Mucosa of stomach (tissue), 1 donor: ENCODE measurements around the gene DNMT3A.

Experiments used
- H3K27me3 ChIP-seq: one replicate; pipeline ENCODE4 v1.7.0; 2013; ENCODE audit warnings: mild to moderate bottlenecking, low read length; ENCODE audit not compliant: control insufficient read depth, insufficient read depth
- H3K36me3 ChIP-seq: one replicate; pipeline ENCODE4 v1.7.0; 2013; ENCODE audit warnings: low read length; ENCODE audit not compliant: control insufficient read depth, insufficient read depth
- H3K4me1 ChIP-seq: one replicate; pipeline ENCODE4 v1.7.0; 2013; ENCODE audit warnings: mild to moderate bottlenecking, low read length; ENCODE audit not compliant: control insufficient read depth, insufficient read depth
- H3K4me3 ChIP-seq: one replicate; pipeline ENCODE4 v1.7.0; 2013; ENCODE audit warnings: low read length
- H3K9ac ChIP-seq: one replicate; pipeline ENCODE4 v1.7.0; 2013; ENCODE audit warnings: mild to moderate bottlenecking, low read length, moderate library complexity
- H3K9me3 ChIP-seq: one replicate; pipeline ENCODE4 v1.7.0; 2013; ENCODE audit warnings: mild to moderate bottlenecking, low read length, moderate library complexity; ENCODE audit not compliant: control insufficient read depth
- donor health status: Pancreatic carcinoma.

The DNMT3A gene

DNA sequence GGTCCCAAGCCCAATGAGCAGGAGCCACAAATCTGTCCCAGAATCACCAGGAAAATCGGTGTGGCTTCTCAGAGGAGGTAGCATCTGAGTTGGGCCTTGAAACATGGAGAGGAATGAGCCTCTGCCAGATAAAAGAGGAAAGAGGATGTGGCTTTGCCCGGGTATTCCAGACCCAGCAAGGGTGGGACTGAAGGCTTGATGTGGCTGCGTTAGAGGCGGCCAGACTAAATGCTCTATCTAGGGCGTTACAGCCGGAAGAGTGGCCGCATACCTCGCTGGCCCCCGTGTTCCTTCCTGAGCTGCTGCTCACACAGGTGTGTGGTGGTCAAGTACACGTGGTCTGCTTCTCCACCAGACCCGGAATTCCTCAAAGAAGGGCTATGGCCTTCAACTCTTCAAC, 139.4 kb downstream of the DNMT3A start:
- no peak overlapping the region for H3K4me3 ChIP-seq
- no peaks in the 10 kb centered on the region for H3K9me3 ChIP-seq
- peaks cover 5% of the 10 kb centered on the region for H3K4me1 ChIP-seq
- no peaks in the 10 kb centered on the region for H3K27me3 ChIP-seq
- H3K9ac ChIP-seq: no peak overlapping the region
- H3K36me3 ChIP-seq: no peaks in the 10 kb centered on the region

DNA sequence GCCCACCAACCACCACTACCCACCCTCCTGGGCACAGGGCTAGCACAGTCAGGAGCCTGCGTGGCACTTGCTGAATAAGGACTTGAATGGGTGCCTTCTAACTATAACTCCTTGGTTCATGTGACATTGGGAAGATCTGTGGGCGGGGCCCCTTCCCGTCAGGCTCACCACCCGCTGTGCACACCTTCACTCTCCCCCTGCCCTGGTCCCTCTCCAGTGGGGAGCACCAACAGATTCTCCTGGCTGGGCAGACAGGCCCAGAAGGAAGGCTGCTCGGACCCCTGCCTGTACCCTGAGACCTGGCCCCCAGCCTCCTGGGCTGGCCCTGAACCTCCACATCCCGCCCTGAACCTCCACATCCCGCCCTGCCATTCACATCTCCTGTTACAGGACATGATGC, 139.9 kb downstream of the DNMT3A start:
- Histone ChIP-seq H3K36me3 (no peaks in the 10 kb centered on the region), H3K9me3 (no peaks in the 10 kb centered on the region), H3K27me3 (no peaks in the 10 kb centered on the region), H3K4me1 (peaks cover 5% of the 10 kb centered on the region), H3K4me3 (no peak overlapping the region), H3K9ac (no peak overlapping the region)

DNA sequence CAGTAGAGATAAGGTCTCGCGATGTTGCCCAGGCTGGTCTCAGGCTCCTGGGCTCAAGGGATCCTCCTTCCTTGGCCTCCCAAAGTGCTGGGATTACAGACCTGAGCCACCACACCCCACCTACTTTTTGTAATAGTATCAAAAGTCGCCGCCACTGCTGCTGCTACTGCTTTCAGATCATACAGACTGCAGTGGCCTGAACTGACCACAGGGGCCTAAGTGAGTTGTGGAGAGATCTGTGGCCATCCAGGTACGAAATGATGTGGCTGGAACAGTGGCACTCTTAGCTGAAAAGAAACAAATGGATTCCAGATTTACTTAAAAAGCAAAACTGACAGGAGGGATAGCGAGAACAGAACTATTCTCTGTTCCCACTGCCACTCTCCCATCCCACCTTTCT, 140.5 kb downstream of the DNMT3A start:
- Histone ChIP-seq H3K9ac (no peak overlapping the region), H3K27me3 (no peaks in the 10 kb centered on the region), H3K36me3 (no peaks in the 10 kb centered on the region), H3K9me3 (no peaks in the 10 kb centered on the region), H3K4me1 (peaks cover 5% of the 10 kb centered on the region), H3K4me3 (no peak overlapping the region)

DNA sequence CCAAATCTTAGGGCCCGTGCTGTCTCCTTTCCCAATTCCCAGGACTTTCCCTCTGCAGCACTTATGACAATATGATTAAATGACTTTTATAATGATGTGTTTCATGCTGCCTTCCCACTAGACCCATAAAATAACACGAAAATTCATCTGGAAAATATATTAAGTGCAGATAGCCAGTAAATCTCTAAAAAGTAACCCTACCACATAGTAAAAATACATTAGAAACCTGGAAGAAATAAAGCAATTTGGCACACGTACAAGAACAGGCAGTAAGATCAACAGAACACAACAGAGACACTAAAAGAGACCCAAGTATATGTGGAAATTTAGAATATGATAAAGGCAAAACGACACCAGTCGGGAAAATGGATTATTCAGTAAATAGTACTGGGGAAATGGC, 143.1 kb downstream of the DNMT3A start:
- no peaks in the 10 kb centered on the region for H3K9me3 ChIP-seq
- H3K4me3 ChIP-seq: no peak overlapping the region
- no peaks in the 10 kb centered on the region for H3K27me3 ChIP-seq
- no peak overlapping the region for H3K9ac ChIP-seq
- peaks cover 5% of the 10 kb centered on the region for H3K4me1 ChIP-seq
- no peaks in the 10 kb centered on the region for H3K36me3 ChIP-seq

DNA sequence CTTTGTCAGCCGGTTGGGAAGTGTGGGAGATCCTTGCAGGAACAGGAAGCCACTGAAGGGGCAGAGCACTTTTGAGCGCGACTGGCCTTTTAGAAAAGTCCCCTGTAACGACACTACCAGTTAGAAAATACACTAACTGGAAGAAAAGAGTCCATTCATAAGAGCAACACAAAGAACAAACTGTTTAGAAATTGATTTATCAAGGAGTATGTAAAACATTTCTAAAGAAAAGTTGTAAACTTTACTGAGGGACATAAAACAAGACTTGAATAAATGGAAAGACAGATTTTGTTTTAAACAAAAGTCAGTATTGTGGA, 143.6 kb downstream of the DNMT3A start:
- H3K4me3 ChIP-seq: no peak overlapping the region
- no peaks in the 10 kb centered on the region for H3K9me3 ChIP-seq
- no peaks in the 10 kb centered on the region for H3K27me3 ChIP-seq
- H3K4me1 ChIP-seq: peaks cover 5% of the 10 kb centered on the region
- H3K9ac ChIP-seq: no peak overlapping the region
- H3K36me3 ChIP-seq: no peaks in the 10 kb centered on the region

DNA sequence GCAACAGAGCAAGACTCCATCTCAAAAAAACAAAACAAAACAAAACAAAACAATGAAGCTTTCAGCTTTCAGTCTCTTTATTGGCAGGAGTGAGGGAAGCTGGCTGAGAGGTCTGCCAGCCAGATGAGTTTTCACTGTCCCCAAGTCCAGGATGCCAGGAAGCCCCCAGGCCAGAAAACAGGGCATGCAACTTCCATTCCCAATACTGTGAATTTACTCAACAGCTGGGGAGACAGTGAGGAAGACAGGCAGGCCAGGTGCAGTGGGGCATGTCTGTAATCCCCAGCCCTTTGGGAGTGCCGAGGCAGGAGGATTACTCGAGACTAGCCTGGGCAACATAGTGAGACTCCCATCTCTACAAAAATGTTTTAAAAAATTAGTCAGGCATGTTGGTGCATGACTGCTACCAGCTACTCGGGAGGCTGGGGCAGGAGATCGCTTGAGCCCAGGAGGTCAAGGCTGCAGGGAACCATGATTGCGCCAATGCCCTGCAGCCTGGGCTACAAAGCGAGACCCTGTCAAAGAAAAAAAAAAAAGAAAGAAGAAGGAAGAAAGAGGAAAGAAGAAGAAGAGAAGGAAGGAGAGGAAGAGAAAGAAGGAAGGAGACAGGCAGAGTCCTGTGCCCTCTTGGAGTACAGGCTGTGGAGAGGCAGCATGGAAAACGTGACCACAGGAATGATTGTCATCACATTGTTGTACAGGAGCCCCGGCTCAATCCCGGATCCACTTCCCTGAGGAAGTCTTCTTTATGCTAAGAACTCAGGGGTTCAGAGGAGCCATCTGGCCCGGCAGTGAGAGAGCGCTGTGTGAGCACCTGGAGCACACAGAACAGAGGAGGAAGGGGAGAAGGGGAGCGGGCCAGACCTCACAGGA, 144.2 kb downstream of the DNMT3A start:
- H3K4me3 ChIP-seq: no peak overlapping the region
- no peaks in the 10 kb centered on the region for H3K9me3 ChIP-seq
- peaks cover 5% of the 10 kb centered on the region for H3K4me1 ChIP-seq
- no peaks in the 10 kb centered on the region for H3K36me3 ChIP-seq
- H3K9ac ChIP-seq: no peak overlapping the region
- H3K27me3 ChIP-seq: no peaks in the 10 kb centered on the region

DNA sequence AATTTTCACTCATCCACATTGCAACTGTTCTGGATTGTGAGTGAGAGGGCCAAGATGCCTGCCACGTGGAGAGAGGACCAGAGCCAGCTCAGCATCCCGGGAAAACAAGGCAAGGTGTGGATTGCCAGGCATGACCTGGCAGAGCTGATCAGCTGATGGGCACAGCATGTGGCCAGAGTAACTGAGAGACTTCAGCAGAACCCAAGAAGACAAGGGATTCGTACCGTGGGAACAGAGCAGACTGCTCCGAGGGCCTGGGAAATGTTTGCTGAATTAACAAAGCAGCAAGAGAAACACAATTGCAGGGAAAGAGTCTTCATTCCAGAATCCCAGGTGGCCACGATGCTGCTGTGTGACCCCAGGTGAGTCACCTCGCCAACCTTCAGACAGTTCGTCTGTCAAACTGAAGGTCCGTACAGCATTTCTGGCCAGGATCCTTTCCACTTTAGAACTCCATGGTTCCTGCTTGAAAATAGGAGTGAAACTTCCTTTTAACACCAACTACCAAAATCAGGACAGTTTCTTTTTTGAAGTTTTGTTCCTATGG, 147.1 kb downstream of the DNMT3A start:
- Histone ChIP-seq H3K9me3 (no peaks in the 10 kb centered on the region), H3K9ac (no peak overlapping the region), H3K27me3 (no peaks in the 10 kb centered on the region), H3K4me3 (no peak overlapping the region), H3K36me3 (no peaks in the 10 kb centered on the region), H3K4me1 (peaks cover 5% of the 10 kb centered on the region)

DNA sequence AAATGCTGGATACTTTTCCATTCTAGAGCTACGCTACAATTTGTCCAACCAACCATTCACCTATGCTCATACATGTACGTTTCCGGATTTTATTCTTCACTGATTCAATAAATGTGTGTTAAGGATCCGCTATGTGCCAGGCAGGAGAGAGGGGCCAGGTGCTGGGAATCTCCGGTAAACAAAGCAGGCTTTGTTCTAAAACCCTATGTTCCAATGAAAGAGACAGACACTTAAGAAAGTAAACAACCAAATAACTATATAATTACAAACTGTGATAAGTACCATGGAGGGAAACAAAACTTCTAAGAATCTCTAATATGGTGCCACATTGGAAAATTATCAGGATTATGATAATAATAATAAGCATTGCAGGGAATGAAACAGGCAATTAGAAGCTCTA, 151.2 kb downstream of the DNMT3A start:
- Histone ChIP-seq H3K4me1 (no peaks in the 10 kb centered on the region), H3K27me3 (no peaks in the 10 kb centered on the region), H3K9ac (no peak overlapping the region), H3K9me3 (no peaks in the 10 kb centered on the region), H3K36me3 (no peaks in the 10 kb centered on the region), H3K4me3 (no peak overlapping the region)

DNA sequence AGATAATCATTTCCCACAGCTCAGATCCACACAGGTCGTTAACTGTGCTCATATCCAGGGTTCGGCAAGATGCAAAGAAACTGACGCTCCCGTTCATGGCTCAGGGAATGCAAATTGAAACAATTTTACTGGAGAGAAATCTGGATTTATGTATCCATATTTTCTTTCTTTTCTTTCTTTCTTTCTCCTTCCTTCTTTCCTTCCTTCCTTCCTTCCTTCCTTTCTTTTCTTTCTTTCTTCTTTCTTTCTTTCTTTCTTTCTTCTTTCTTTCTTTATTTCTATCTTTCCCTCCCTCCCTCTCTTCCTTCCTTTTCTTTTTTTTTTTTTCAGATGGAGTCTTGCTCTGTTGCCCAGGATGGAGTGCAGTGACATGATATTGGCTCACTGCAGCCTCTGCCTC, 153.3 kb downstream of the DNMT3A start:
- Histone ChIP-seq H3K9me3 (no peaks in the 10 kb centered on the region), H3K27me3 (no peaks in the 10 kb centered on the region), H3K4me3 (no peak overlapping the region), H3K36me3 (no peaks in the 10 kb centered on the region), H3K9ac (no peak overlapping the region), H3K4me1 (no peaks in the 10 kb centered on the region)

DNA sequence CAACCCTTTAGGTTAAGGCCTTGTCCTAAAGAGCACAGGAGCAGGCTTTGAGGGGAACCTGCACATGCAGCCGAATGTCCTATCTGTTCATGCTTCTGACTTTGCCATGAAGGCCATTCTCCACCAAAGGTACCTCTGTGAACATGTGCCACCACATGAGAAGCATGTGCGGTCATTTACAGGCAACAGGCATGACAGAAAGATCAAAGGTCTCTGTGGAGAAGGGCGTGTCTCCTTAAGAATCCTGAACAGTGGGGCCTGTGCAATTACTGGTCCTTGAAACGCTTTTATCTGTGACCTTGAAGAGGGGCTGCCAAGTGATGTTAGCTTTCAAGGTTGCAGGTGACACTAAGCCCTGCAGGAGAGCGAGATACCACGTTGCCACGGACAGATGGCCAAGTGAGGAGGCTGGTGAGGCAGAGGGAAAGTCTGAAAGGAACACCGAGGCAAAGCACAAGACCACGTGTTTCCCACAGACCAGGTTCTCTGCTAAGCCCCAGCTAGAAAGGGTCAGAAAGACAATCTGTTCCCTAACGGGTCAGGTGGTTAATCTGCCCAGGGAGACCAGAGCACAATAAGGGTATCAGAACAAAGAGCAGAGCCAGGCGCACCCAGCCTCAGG, 153.9 kb downstream of the DNMT3A start:
- no peaks in the 10 kb centered on the region for H3K4me1 ChIP-seq
- H3K9ac ChIP-seq: no peak overlapping the region
- H3K36me3 ChIP-seq: no peaks in the 10 kb centered on the region
- no peaks in the 10 kb centered on the region for H3K27me3 ChIP-seq
- H3K9me3 ChIP-seq: no peaks in the 10 kb centered on the region
- H3K4me3 ChIP-seq: no peak overlapping the region

DNA sequence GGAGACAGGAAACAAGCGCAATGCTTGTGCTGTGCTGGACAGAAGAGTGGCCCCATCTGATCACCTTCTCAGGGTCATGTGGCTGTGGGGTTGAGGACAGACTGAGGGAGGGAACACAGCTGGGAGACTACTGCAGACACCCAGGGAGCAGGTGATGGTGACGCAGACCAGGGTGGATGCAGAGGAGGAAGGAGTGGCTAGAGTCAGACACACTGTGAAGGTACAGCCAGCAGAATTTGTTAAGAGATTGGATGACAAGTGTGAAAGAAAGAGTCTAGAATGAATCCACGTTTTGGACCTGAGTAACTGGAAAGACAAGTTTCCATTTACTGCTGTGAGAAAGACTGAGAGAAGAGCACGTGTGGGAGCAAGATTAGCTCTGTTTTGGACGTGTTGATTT, 157.5 kb downstream of the DNMT3A start:
- Histone ChIP-seq H3K9ac (no peak overlapping the region), H3K4me1 (no peaks in the 10 kb centered on the region), H3K9me3 (no peaks in the 10 kb centered on the region), H3K36me3 (no peaks in the 10 kb centered on the region), H3K27me3 (no peaks in the 10 kb centered on the region), H3K4me3 (no peak overlapping the region)

DNA sequence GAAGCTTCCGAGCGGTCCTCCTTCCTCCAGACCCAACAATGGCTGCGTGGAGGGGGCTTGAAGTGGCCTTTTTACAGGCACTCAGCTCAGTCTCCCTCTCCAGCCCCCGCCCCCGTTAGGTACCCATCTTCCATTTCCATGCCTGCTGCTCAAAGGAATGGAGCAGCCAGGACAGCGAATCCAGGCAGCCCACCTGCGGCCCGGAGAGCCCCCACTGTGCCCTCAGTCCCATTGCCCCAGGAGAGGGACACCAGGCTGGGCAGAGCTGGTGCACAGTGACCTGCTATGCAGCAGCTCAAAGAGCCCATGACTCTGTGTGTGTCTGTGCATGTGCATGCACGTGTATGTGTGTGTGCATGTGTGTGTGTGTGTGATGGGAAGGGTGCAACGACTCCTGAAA, 162.7 kb downstream of the DNMT3A start:
- no peaks in the 10 kb centered on the region for H3K9me3 ChIP-seq
- no peak overlapping the region for H3K9ac ChIP-seq
- H3K27me3 ChIP-seq: peaks cover 5% of the 10 kb centered on the region
- H3K4me1 ChIP-seq: no peaks in the 10 kb centered on the region
- H3K4me3 ChIP-seq: no peak overlapping the region
- no peaks in the 10 kb centered on the region for H3K36me3 ChIP-seq
